ENCODE data around the gene ZNF865. TPM values are rescaled to one million over a fixed set of nuclear protein-coding genes. Genes with fewer than 3 reads are reported as not detected.

Gene ZNF865
- total RNA-seq, 1 experiment from 2014 or later: 21.7 TPM

DNA sequence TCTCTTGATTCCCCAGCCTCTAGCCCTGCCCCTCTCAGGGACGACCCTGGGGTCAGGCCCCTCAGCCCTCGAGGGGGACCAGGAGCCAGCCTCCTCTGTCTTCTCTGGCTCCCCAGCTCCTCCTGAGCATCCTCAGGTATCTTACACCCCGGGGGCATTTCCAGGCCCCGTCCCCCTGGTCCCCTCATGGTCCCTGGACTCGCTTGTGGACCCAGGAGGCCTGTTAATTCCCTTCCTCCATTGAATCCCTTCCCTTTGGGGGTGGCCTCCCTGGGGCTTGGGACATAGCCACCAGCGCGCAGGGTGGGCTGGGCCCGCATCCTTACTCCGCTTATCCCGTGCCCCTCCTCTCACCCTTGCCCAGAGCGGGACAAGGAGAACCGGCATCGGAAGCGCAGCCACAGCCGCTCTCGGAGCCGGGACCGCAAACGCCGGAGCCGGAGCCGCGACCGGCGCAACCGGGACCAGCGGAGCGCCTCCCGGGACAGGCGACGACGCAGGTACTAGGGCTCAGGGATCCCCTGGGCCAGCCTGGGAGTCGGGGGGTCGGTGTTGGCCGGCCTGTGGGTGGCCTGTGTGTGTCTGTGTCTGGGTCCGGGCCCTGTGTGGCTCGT is 53.5 kb downstream of the ZNF865 start:
- H3K27me3 Mint-ChIP-seq (ENCODE audit: low read depth): peaks cover 3% of the 10 kb centered on the region; the same call in 1 of the 2 replicates
- peak overlapping the region; percentile 84; the same call in 1 of the 2 replicates for H3K27ac Mint-ChIP-seq
- DNase-seq (ENCODE audit: low spot score): no peak
- no peak for TF ChIP-seq JUN (CRISPR knock-in tag; IDR thresholded peaks at IDR 0.05)
- TF ChIP-seq HMGXB4 (CRISPR knock-in tag; IDR thresholded peaks at IDR 0.05): no peak
- TF ChIP-seq, protein P1, sequence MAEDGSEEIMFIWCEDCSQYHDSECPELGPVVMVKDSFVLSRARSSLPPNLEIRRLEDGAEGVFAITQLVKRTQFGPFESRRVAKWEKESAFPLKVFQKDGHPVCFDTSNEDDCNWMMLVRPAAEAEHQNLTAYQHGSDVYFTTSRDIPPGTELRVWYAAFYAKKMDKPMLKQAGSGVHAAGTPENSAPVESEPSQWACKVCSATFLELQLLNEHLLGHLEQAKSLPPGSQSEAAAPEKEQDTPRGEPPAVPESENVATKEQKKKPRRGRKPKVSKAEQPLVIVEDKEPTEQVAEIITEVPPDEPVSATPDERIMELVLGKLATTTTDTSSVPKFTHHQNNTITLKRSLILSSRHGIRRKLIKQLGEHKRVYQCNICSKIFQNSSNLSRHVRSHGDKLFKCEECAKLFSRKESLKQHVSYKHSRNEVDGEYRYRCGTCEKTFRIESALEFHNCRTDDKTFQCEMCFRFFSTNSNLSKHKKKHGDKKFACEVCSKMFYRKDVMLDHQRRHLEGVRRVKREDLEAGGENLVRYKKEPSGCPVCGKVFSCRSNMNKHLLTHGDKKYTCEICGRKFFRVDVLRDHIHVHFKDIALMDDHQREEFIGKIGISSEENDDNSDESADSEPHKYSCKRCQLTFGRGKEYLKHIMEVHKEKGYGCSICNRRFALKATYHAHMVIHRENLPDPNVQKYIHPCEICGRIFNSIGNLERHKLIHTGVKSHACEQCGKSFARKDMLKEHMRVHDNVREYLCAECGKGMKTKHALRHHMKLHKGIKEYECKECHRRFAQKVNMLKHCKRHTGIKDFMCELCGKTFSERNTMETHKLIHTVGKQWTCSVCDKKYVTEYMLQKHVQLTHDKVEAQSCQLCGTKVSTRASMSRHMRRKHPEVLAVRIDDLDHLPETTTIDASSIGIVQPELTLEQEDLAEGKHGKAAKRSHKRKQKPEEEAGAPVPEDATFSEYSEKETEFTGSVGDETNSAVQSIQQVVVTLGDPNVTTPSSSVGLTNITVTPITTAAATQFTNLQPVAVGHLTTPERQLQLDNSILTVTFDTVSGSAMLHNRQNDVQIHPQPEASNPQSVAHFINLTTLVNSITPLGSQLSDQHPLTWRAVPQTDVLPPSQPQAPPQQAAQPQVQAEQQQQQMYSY (CRISPR knock-in tag; IDR thresholded peaks at IDR 0.05): no peak
- TF ChIP-seq KAT7 (CRISPR knock-in tag; IDR thresholded peaks at IDR 0.05; ENCODE audit: borderline replicate concordance): no peak
- no peak for TF ChIP-seq NR1H2 (CRISPR knock-in tag; IDR thresholded peaks at IDR 0.05)
- no peak for TF ChIP-seq ETV6 (CRISPR knock-in tag; IDR thresholded peaks at IDR 0.05)
- no peak for TF ChIP-seq RELA (CRISPR knock-in tag; IDR thresholded peaks at IDR 0.05; ENCODE audit: borderline replicate concordance)
- no peak for TF ChIP-seq ATF6 (CRISPR knock-in tag; IDR thresholded peaks at IDR 0.05)
- no peak for TF ChIP-seq ZNF281 (CRISPR knock-in tag; IDR thresholded peaks at IDR 0.05)
- no peak for TF ChIP-seq CREB1 (CRISPR knock-in tag; IDR thresholded peaks at IDR 0.05)
- no peak for TF ChIP-seq OVOL2 (CRISPR knock-in tag; IDR thresholded peaks at IDR 0.05; ENCODE audit: borderline replicate concordance)
- TF ChIP-seq GTF2I (CRISPR knock-in tag; conservative IDR thresholded peaks at IDR 0.05): no peak
- no peak for TF ChIP-seq TP53 (CRISPR knock-in tag; IDR thresholded peaks at IDR 0.05)
- TF ChIP-seq PRRX2 (CRISPR knock-in tag; IDR thresholded peaks at IDR 0.05): no peak
- no peak for TF ChIP-seq ZBTB21 (CRISPR knock-in tag; IDR thresholded peaks at IDR 0.05; ENCODE audit: borderline replicate concordance)
- TF ChIP-seq, protein P2, sequence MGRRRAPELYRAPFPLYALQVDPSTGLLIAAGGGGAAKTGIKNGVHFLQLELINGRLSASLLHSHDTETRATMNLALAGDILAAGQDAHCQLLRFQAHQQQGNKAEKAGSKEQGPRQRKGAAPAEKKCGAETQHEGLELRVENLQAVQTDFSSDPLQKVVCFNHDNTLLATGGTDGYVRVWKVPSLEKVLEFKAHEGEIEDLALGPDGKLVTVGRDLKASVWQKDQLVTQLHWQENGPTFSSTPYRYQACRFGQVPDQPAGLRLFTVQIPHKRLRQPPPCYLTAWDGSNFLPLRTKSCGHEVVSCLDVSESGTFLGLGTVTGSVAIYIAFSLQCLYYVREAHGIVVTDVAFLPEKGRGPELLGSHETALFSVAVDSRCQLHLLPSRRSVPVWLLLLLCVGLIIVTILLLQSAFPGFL (CRISPR knock-in tag; IDR thresholded peaks at IDR 0.05; ENCODE audit: borderline replicate concordance): no peak
- no peak overlapping the region for H3K4me3 Mint-ChIP-seq
- CTCF ChIA-PET: interaction anchor here (1.5 to 3.3 kb wide), 2 partner anchors 12 to 27 kb away, joined by 4 to 33 read pairs; no protein-coding TSS in a partner anchor
- POLR2A ChIA-PET: no interaction called here
- no peaks in the 10 kb centered on the region for H3K9me3 Mint-ChIP-seq
- peaks cover 31% of the 10 kb centered on the region for H3K4me1 Mint-ChIP-seq
- peaks cover 41% of the 10 kb centered on the region for H3K36me3 Mint-ChIP-seq
- no peak for ATAC-seq
